Transverse colon (tissue), 4 donors: ENCODE results near the gene SPATA31C1.

Experiments used
- CTCF ChIP-seq, 5 experiments: fragments of 200-600 bp in 3 of 5; fragments of 450-650 bp in 2 of 5; sonication (generic) in 3 of 5; IDR thresholded peaks; 1 replicate in 2 of 5; 2 replicates in 3 of 5; pipeline ENCODE4 v1.5.1; 2016 to 2017; ENCODE audit warnings: antibody characterized with exemption in 5 of 5, inconsistent platforms in 3 of 5, mild to moderate bottlenecking in 2 of 5, moderate library complexity in 1 of 5
- POLR2A ChIP-seq: fragments of 450-650 bp; IDR thresholded peaks from one replicate; pipeline ENCODE4 v1.6.1; 2016; ENCODE audit warnings: antibody characterized with exemption, mild to moderate bottlenecking, moderate library complexity
- POLR2AphosphoS5 ChIP-seq, 3 donors: sonication (generic); formaldehyde crosslinking; IDR thresholded peaks; one replicate each; pipeline ENCODE4 v1.6.1; 2016; ENCODE audit warnings: antibody characterized with exemption in 3 of 3

GRCh38 chr9:87968155-87968554 is 50.4 kb downstream of the SPATA31C1 start:
- TF ChIP-seq POLR2AphosphoS5 (IDR thresholded peaks at IDR 0.05) = no peak
- no peak for TF ChIP-seq CTCF (IDR thresholded peaks at IDR 0.05)
- TF ChIP-seq POLR2A = no peak
